K562 (cell line): Measurements from ENCODE around the gene MCOLN2. TPM values are rescaled to one million over a fixed set of nuclear protein-coding genes. Genes with fewer than 3 reads are reported as not detected.

ENCODE experiments used
- ATAC-seq: fragments of 200-7000 bp; cut with Tn5 transposase; 3 replicates; pipeline ENCODE4 v1.9.1; 2020; ENCODE audit warnings: moderate library complexity
- BruUV-seq: library from RNA; stranded (reverse); fragments of 400-500 nt; replicated peaks from 2 replicates; lab custom pipeline; 2021; lab: Mats Ljungman, UMichigan
- CTCF ChIA-PET: fragments of 300-600 bp; formaldehyde crosslinking; extraction: SDS; loops from one replicate; lab custom pipeline; 2021; ENCODE audit warnings: low intra/inter-chr PET ratio; lab: Yijun Ruan, JAX
- POLR2A ChIA-PET: fragments of 300-600, 350-650 bp; sonication (Branson Sonifier 250); formaldehyde crosslinking; extraction: SDS; loops from one replicate; lab custom pipeline; 2021; ENCODE audit warnings: antibody characterized with exemption, inconsistent platforms; lab: Yijun Ruan, JAX
- DNase-seq, 4 experiments: peaks; one replicate each; pipeline versions ENCODE4 v3.0.0 to v3.0.0-alpha.2; 2011 to 2018; ENCODE audit warnings: low spot score in 3 of 4, mixed read lengths in 3 of 4; ENCODE audit errors: extremely low read depth in 1 of 4
- FAIRE-seq: peaks from 2 replicates; lab custom pipeline; 2011; peaks lifted over from hg19 to GRCh38; lab: Jason Lieb, UNC
- H2AFZ ChIP-seq: 2 replicates; pipeline ENCODE4 v1.6.0; 2011; ENCODE audit warnings: low read depth, low read length, control low read depth, inconsistent platforms
- H3K27ac ChIP-seq: fragments of 200-600 bp; 3 replicates; pipeline ENCODE4 v1.8.0; 2011; ENCODE audit warnings: low read depth, mild to moderate bottlenecking, control low read depth, inconsistent platforms, low read length, moderate library complexity, mixed read lengths; ENCODE audit errors: extremely low read depth
- H3K27me3 ChIP-seq, 2 experiments: fragments of 300-600 bp in 1 of 2; 2 replicates in 1 of 2; 3 replicates in 1 of 2; pipeline versions ENCODE4 v1.6.0 to v1.8.0; 2011; ENCODE audit warnings: inconsistent platforms in 2 of 2, low read length in 2 of 2, mild to moderate bottlenecking in 1 of 2, mixed read lengths in 1 of 2, moderate library complexity in 1 of 2; ENCODE audit not compliant: control insufficient read depth in 2 of 2, insufficient read depth in 2 of 2
- H3K36me3 ChIP-seq: fragments of 300-600 bp; 3 replicates; pipeline ENCODE4 v1.8.0; 2011; ENCODE audit warnings: mild to moderate bottlenecking, low read length, inconsistent platforms; ENCODE audit not compliant: control insufficient read depth, insufficient read depth
- H3K4me1 ChIP-seq, 2 experiments: fragments of 200-600 bp in 1 of 2; replicated peaks in 1 of 2; 2 replicates in 1 of 2; 3 replicates in 1 of 2; pipeline versions ENCODE4 v1.5.1 to v1.8.0; 2011; ENCODE audit warnings: inconsistent platforms in 2 of 2, low read length in 2 of 2, mild to moderate bottlenecking in 1 of 2, mixed read lengths in 1 of 2, moderate library complexity in 1 of 2; ENCODE audit not compliant: control insufficient read depth in 2 of 2, insufficient read depth in 2 of 2
- H3K4me2 ChIP-seq: 2 replicates; pipeline ENCODE4 v1.6.1; 2011; ENCODE audit warnings: low read length, control low read depth, inconsistent platforms, mixed read lengths; ENCODE audit not compliant: insufficient read depth
- H3K4me3 ChIP-seq: fragments of 200-600 bp; sonication (generic), shearing (Covaris generic); 2 replicates; pipeline ENCODE4 v1.5.1; 2016; ENCODE audit warnings: control low read depth, inconsistent platforms
- H3K79me2 ChIP-seq: fragments of 200-600 bp; 3 replicates; pipeline ENCODE4 v1.8.0; 2011; ENCODE audit warnings: low read length, inconsistent platforms; ENCODE audit not compliant: control insufficient read depth, insufficient read depth
- H3K9ac ChIP-seq, 2 experiments: 2 replicates each; pipeline versions ENCODE4 v1.6.0 to v1.6.1; 2011; ENCODE audit warnings: low read depth in 2 of 2, low read length in 2 of 2, control low read depth in 1 of 2, inconsistent platforms in 1 of 2, mild to moderate bottlenecking in 1 of 2, mixed read lengths in 1 of 2; ENCODE audit not compliant: insufficient read depth in 1 of 2
- H3K9me1 ChIP-seq: one replicate; pipeline ENCODE4 v1.6.0; 2011; ENCODE audit warnings: inconsistent platforms, mild to moderate bottlenecking, low read length, moderate library complexity; ENCODE audit not compliant: control insufficient read depth, insufficient read depth
- H3K9me3 ChIP-seq: replicated peaks from 2 replicates; pipeline ENCODE4 v1.5.1; 2011; ENCODE audit warnings: low read depth, low read length, inconsistent platforms; ENCODE audit not compliant: control insufficient read depth, insufficient read depth
- H4K20me1 ChIP-seq: replicated peaks from 2 replicates; pipeline ENCODE4 v1.6.1; 2011; ENCODE audit warnings: low read length, inconsistent platforms, mixed read lengths; ENCODE audit not compliant: control insufficient read depth, insufficient read depth
- ARHGAP35 ChIP-seq: fragments of 450-650 bp; IDR thresholded peaks from 2 replicates; pipeline ENCODE4 v1.6.1; 2018; ENCODE audit not compliant: partially characterized antibody
- ERF ChIP-seq: fragments of 450-650 bp; formaldehyde crosslinking; IDR thresholded peaks from 2 replicates; pipeline ENCODE4 v1.4.0; 2020; ENCODE audit warnings: mild to moderate bottlenecking, mixed read lengths
- GABPA ChIP-seq: fragments of 200-800 bp; sonication (Bioruptor generic); conservative IDR thresholded peaks from 2 replicates; pipeline ENCODE4 v1.6.1; 2016; ENCODE audit warnings: low read depth, missing genetic modification characterization, missing compliant biosample characterization
- KLF10 ChIP-seq: fragments of 250-450 bp; sonication (Bioruptor Pico); IDR thresholded peaks from 2 replicates; pipeline ENCODE4 v1.6.1; 2021; ENCODE audit warnings: matching md5 sums
- PREB ChIP-seq: sonication (generic); formaldehyde crosslinking; IDR thresholded peaks from 2 replicates; pipeline ENCODE4 v1.8.1; 2023; ENCODE audit warnings: mild to moderate bottlenecking, missing genetic modification reagents
- PTBP1 ChIP-seq: fragments of 200-400 bp; formaldehyde crosslinking; IDR thresholded peaks from 2 replicates; pipeline ENCODE4 v1.6.1; 2017; ENCODE audit warnings: low read depth, low read length
- SRSF3 ChIP-seq: fragments of 200-400 bp; formaldehyde crosslinking; IDR thresholded peaks from 2 replicates; pipeline ENCODE4 v1.6.1; 2016; ENCODE audit warnings: mild to moderate bottlenecking, low read length, moderate library complexity; ENCODE audit not compliant: insufficient read depth
- ZNF134 ChIP-seq: fragments of 250-450 bp; sonication (Bioruptor Pico); conservative IDR thresholded peaks from 2 replicates; pipeline ENCODE4 v1.4.0; 2020
- ZNF655 ChIP-seq: fragments of 250-450 bp; sonication (Bioruptor Pico); IDR thresholded peaks from 2 replicates; pipeline ENCODE4 v1.5.0; 2021
- WGBS: fragments of 100-300 bp; shearing (Covaris generic); methylation state at CpG from one replicate; pipeline ENCODE4 v1.1.6; 2016; ENCODE audit warnings: low coverage, mixed read lengths; ENCODE audit not compliant: insufficient coverage; ENCODE audit errors: missing lambda C conversion rate; 5-methylcytosine and 5-hydroxymethylcytosine counted together
- in situ Hi-C: fragments of 300-500 bp; cut with MboI; formaldehyde crosslinking; loops from 4 replicates; pipeline ENCODE4 v1.15.0; 2018; ENCODE audit warnings: inconsistent platforms, mixed read lengths
- intact Hi-C: fragments of 100-400 bp; cut with micrococcal nuclease; formaldehyde crosslinking; loops from 2 replicates; pipeline ENCODE4 v1.14.2; 2022
- polyA plus RNA-seq, 8 experiments: library from polyadenylated mRNA; depleted of rRNA in 4 of 8; stranded (reverse) in 5 of 8; unstranded in 3 of 8; fragments of >200 nt; fragmentation: Nextera tagmentation in 2 of 8; fragmentation: Illumina TruSeq in 1 of 8; extraction: Ambion mirVana in 2 of 8; extraction: Trizol in 1 of 8; gene quantifications; 2 replicates each; pipeline versions ENCODE4 v1.2.1 to v1.2.3, GENCODE V29; 2011 to 2014; ENCODE audit warnings: inconsistent platforms in 1 of 8, missing spikeins in 1 of 8
- total RNA-seq, 7 experiments: library from RNA; depleted of rRNA in 6 of 7; stranded (reverse); fragments of >200 nt in 6 of 7; fragmentation: Illumina TruSeq in 2 of 7; extraction: Trizol in 2 of 7; gene quantifications; 2 replicates each; pipeline versions ENCODE4 v1.2.1 to v1.2.3, GENCODE V29; 2011 to 2021; ENCODE audit warnings: low replicate concordance in 1 of 7
- TF ChIP-seq, protein P1 (sequence below): fragments of 450-650 bp; IDR thresholded peaks from 2 replicates; pipeline ENCODE4 v1.6.1; 2018; ENCODE audit not compliant: partially characterized antibody

MCOLN2 gene
- total and polyA plus RNA-seq, 9 of the 15 experiments (the other 6 are each of a cell fraction or from before 2014, with no cell fraction given): 0.18 TPM; not detected in 8

- FAIRE-seq (no peak), DNase-seq (no peak), ATAC-seq (no peak)
- Histone ChIP-seq H3K27me3 (0 out of 5 replicates have a peak, but pooled peaks cover 0 to 6% of the 10 kb centered on the region in 2 experiments), H3K9ac (no peak overlapping the region), H3K79me2 (no peaks in the 10 kb centered on the region), H3K27ac (no peak overlapping the region), H3K4me1 (no peaks in the 10 kb centered on the region), H3K4me3 (no peak overlapping the region), H3K9me1 (no peaks in the 10 kb centered on the region), H3K9me3 (no peaks in the 10 kb centered on the region), H3K4me2 (no peak overlapping the region), H4K20me1 (no peaks in the 10 kb centered on the region), H2AFZ (no peak overlapping the region), H3K36me3 (no peaks in the 10 kb centered on the region)
- intact Hi-C loops (no loop called here), in situ Hi-C loops (no loop called here)
- no TSS peak for BruUV-seq
- POLR2A ChIA-PET: interaction anchor here (0.6 kb wide), 1 partner anchor 266 kb away, joined by 4 read pairs; no protein-coding TSS in a partner anchor
- CTCF ChIA-PET: interaction anchor here (1.0 kb wide), 1 partner anchor 84 kb away, joined by 5 read pairs; no protein-coding TSS in a partner anchor
- WGBS: 0% methylated on average over 3 of the region's 3 CpGs
- TF ChIP-seq ZNF655 (no peak), GABPA (no peak), SRSF3 (no peak), ZNF134 (CRISPR knock-in tag) (no peak), ERF (no peak), PREB (CRISPR knock-in tag) (no peak), PTBP1 (no peak), KLF10 (CRISPR knock-in tag) (no peak), ARHGAP35 (no peak)
- TF ChIP-seq, protein P1, sequence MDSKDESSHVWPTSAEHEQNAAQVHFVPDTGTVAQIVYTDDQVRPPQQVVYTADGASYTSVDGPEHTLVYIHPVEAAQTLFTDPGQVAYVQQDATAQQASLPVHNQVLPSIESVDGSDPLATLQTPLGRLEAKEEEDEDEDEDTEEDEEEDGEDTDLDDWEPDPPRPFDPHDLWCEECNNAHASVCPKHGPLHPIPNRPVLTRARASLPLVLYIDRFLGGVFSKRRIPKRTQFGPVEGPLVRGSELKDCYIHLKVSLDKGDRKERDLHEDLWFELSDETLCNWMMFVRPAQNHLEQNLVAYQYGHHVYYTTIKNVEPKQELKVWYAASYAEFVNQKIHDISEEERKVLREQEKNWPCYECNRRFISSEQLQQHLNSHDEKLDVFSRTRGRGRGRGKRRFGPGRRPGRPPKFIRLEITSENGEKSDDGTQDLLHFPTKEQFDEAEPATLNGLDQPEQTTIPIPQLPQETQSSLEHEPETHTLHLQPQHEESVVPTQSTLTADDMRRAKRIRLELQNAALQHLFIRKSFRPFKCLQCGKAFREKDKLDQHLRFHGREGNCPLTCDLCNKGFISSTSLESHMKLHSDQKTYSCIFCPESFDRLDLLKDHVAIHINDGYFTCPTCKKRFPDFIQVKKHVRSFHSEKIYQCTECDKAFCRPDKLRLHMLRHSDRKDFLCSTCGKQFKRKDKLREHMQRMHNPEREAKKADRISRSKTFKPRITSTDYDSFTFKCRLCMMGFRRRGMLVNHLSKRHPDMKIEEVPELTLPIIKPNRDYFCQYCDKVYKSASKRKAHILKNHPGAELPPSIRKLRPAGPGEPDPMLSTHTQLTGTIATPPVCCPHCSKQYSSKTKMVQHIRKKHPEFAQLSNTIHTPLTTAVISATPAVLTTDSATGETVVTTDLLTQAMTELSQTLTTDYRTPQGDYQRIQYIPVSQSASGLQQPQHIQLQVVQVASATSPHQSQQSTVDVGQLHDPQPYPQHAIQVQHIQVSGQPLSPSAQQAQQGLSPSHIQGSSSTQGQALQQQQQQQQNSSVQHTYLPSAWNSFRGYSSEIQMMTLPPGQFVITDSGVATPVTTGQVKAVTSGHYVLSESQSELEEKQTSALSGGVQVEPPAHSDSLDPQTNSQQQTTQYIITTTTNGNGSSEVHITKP: no peak
These were observed 31.2 kb upstream of the MCOLN2 start for GRCh38 chr1:85028151-85028550.
